GM18873 (cell line): ENCODE results near the gene ITGA3.
"Not testable (repeated sequence)": the region's sequence is repeated elsewhere in the genome, so short reads cannot be mapped to it uniquely, and the experiment has no call there.

Source experiments
- ATAC-seq: cut with Tn5 transposase; IDR thresholded peaks from one replicate; pipeline ENCODE4 v1.9.1; 2021; ENCODE audit warnings: mild to moderate bottlenecking, moderate library complexity, moderate number of reproducible peaks; ENCODE audit not compliant: unreplicated experiment, low FRiP score

The ITGA3 gene

DNA sequence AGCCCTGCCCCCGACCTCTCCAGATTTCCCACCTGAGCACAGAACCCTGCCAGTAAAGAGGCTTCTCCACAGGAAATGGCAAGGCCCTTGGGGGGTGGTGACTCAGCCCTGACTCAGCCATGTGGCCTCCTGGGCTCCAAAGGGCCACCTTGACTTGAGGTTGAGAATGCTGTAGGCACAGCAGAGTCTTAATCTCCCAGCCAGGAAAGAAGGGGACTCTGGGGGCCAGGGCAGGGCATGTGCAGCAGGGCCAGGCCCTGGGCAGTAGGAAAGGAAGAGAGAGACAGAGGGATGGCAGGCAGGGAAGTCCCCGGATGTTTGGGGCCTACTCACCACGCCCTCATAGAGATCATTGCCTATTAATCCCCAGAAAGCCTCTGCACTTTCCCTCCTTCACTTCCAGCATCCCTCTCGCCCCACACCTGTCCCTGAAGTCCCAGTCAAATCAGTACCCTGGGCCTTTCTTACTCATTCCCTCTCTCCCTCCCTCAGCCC lies 4.8 kb upstream of the ITGA3 start:
- ATAC-seq = no peak

DNA sequence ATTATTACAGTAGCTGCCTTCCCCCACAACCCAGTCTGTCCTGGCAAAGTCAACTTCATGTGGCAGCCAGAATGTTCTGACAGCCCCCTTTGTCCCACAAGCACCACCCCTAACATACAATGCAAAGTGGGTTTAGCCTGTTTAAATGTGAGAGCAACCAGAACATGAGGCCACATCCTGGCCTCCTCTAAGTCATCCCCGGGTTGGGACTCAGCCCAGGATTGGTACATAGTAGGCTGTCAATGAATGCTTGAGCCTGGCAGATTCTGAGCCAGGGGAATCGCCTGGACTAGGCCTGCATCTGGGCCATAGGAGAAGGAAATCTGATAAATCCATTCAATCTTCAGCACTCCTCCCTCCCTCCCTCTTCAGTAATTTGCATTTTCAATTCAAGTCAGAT lies 4.3 kb upstream of the ITGA3 start:
- ATAC-seq = no peak

DNA sequence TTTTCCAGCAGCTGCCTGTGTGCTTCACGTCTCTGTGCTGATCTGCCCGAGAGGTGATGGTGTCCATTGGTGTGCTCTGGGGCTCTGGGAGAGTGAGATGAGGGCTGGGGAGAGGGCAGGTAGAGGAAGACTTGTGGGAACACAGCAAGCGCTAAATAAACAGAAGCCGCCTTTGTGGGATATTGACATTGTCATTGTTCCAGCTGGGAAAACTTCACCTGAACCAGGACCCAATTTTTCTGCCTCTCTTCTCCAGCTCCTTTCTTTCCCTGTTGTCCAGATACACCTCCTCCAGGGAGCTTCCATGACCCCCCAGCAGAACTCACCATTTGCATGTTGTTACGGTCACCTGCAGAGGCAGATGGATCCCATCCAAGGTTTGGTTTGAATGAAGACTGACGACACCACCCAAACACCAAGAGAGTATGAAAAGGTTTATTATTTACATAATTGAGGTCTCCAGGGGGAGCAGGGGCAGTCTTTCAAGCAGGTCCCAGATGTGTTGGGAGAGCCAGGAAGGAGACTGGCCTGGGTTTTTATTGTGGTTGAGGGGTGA lies 3.6 kb upstream of the ITGA3 start:
- ATAC-seq = no peak

DNA sequence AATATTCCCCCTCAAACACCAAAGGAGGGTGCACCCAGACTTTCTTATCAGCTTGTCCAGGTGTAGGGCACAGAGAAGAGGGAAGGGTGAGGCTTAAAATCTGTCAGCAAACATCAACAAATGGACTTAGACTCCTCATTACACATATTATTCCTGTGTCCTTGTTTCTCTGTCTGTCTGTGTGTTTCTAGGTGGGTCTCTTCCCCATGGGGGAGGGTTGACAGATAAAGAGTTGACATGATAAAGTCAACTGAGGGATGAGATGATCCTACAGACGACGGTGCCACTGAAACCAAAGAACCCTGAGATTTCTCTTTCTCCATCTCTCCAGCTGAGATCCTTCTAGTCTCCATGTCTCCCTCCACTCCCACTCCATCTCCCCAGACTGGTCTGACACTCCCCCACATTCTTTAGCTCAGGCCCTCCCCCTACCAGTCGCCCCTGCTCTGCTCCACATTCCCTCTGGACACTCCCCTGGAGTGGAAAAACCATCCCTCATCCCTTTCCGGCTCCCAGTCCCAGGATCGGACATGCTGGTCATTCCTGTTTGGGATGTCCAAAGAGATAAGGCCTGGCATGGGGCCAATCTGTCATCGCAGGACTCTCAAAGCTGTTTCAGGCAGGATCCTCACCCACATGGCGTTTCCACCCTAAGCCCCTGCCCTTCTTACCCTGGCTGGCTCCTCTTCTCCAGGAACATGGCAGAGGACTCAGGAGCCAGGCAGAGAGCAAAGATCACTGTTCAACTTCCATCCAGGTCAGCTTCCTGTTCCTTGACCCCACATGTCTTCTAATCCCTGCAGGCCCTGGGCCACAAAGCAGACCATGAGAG lies 2.9 kb upstream of the ITGA3 start:
- ATAC-seq = no peak

DNA sequence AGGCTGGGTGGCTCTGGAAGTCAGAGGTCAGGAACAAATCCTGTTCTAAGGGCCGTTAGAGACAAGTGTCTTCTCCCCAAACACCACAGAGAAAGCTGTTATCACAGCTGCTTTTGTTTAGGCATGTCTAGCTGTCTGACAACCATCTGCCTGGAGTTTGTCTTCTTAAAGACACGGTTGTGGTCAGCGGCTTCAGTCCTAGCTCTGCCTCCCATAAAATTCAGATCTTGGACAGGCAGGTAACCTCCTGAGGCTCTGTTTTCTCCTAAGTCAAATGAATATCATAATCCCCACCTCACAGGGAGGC lies 2.3 kb upstream of the ITGA3 start:
- no peak for ATAC-seq

DNA sequence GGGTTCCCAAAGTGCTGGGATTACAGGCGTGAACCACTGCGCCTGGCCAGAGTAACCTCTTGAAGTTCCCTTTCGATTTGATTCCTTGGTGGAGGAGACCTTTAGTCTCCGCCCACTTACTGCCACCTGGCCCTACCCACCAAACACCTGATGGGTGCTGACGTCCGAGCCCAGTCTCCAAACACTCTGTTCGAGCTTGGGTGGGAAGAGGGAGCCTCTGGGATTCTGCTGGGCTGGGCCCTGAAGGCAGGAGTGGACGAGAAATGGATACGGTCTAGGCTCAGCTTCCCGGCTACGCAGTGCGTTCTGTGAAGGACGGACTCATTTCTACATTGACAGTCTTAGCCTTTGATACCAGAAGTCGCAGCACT lies 870 bp upstream of the ITGA3 start:
- no peak for ATAC-seq

DNA sequence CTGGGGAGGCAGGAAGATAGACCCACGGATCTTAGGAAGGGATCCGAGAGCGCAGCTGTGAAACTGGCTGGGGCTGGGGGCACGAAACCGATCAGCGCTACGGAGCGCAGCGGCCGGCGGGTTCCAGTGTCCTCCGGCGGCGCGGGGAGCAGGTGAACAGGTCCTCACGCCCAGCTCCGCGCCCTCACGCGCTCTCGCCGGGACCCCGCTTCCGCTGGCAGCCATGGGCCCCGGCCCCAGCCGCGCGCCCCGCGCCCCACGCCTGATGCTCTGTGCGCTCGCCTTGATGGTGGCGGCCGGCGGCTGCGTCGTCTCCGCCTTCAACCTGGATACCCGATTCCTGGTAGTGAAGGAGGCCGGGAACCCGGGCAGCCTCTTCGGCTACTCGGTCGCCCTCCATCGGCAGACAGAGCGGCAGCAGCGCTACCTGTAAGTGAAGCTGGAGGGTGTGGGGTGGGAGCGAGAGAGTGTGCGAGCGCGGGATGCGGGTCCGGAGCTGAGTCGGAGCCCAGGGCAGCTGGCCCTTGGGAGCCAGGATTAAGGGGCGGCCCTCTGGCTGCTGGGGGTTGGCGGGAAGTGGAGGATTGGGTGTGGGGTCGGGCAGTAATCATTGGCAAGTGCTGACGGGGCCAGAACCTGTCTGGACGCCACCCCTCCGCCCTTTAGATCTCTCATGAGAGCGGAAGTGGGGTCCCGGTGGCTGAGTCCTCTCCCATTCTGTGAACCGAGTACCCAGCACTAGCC lies 479 bp downstream of the ITGA3 start:
- no peak for ATAC-seq

DNA sequence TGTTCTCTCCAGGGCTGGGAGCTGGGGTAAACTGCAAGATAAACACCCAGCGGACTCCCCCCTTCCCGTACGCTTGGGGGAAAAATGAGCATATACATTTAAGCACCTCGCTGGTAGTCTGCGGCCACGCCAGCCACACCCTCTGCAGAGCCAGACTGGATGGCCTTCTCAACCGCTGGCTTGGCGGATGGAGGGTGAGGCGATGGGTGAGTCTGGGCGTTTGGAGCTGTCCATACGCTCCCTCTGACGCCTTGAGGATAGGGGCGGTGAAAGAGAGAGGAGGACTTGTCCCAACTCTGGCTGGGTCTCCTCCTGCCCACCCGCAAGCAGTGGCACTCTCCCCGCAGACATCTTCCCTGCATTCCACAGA lies 1.0 kb downstream of the ITGA3 start:
- no peak for ATAC-seq

DNA sequence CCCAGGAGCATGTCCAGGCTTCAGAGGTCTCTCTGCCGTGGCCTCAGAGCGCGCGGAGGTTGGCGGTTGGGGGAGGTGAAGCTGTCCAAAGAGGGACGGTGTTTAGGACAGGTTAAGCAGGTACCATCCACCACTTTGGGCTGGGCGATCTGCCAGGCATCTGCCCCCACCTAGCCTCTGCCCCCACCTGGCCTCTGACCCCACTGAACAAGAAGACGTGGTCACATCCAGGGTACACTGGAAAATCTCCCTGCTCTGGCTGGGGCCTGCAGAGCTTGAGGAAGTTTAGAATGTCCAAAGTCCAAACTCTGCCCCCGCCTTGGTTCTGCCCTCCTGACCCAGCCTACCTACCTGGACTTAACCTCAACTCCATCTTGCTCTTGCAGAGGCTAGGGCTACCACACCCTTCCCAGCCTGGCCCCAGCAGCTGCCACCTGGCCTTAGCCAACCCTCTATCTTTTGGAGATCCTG lies 1.6 kb downstream of the ITGA3 start:
- no peak for ATAC-seq

DNA sequence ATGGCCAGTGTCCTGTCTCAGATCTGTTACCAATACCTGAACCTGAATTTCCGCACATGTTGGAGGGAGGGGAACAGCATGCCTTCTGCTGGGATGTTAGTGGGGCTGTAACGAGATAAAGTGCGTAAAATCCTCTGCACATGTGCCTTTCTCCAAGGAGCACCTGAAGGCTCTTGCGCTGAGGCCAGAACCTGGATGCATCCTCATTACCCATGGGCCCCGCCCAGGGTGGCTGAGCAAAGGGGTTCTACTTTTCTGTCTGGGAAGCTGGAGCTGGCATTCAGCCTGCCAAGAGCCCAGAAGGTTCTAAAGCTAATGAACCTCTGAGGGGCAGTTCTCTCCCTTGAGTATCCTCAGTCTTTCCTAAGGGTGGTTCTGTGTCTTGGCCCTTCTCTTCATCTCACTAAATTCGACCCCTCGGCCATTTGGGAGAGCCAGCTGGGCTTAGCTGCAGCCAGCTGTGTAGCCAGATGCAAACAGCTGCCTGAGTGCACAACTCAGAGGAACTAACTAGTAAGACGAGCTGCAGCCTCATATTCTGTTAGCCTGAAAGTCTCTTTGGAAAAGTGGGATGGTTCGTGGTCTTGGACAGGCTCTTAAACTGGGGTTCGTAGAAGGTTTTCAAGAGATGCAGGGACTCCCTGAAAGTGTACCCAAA lies 2.5 kb downstream of the ITGA3 start:
- ATAC-seq = no peak

DNA sequence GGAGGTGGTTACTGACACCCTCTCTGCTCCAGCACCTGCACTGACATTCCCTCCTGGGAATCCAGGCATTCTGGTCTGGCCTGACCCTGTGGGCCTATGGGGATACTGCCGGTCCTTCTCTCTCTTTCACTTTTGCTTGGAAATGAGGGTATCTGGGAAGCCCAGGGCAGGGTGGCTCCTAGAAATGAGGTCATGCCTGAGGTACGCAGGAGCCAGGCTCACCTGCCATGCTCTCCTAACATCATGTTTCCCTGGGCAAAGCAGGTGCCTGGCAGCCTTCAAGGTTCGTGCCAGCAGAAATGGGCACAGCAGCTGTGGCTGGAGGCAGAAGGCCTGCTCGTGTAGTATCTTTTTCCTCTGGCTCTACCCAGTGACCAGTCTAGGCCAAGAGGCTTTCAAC lies 3.3 kb downstream of the ITGA3 start:
- ATAC-seq = no peak

DNA sequence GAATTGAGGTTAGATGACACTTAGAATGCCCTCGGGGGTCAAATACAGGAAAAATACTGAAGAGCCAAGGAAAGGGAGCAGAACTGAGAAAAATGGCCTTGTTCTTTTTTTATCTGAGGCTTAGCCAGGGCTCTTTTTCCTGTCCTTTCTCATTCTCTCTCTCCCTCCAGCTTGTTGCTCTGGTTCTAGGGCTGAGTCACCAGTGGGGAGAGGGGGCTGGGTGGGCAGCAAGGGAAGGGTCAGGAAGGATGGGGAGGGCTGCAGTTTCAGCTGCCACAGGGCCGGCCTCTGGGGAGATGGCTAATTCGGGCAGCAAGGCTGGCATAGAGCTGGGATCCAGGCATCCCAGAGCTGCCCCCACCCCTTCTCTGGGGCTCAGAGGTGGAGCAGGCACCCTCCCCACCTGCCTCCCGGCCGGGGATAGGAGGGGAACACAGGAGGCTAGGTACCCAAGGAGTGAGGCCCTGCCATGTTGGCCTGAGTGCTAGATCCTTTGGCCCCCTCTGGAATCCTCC lies 3.9 kb downstream of the ITGA3 start:
- no peak for ATAC-seq

DNA sequence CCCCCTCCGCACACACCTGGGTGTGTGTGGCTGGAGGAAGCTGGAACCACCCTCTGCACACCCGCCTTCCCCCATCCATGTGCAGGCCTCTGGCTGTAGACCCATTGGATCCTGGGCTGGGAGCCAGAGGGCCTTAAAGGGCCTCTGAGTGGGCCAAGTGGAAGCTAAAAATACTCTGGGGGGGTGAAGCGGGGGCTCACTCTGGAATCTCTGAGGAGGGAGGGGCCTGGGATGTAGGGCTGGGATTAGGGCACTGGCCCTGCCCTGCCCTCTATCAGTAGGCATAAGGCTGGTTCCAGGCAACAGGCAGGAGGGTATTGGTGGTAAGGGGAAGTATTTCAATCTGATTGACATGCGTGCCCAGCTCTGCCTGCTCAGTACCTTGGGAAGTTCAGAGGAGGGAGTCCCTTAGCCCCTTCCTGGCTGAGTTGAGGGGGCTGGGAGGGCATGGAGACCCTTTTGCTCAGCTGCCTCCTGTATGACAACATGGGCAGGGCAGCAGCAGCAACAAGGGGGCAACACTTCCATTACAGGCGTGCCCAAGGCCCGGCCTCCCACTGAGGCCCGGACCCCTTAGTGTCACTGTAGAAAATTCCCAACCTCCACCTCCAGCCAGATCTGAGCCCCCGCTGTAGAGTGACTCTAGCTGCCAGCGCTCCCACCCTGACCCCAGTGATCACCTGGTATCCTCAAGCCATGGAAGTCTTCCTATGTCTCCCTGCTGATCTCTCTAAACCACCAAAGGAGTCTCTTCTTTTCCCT lies 5.2 kb downstream of the ITGA3 start:
- no peak for ATAC-seq

DNA sequence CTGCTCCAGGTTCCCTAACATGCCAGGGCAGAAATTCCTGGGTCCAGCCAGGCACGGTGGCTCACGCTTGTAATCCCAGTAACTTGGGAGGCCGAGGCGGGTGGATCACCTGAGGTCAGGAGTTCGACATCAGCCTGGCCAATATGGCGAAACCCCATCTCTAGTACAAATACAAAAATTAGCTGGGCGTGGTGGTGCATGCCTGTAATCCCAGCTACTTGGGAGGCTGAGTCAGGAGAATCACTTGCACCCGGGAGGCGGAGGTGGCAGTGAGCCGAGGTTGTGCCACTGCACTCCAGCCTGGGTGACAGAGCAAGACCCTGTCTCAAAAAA lies 5.8 kb downstream of the ITGA3 start:
- ATAC-seq = not testable (repeated sequence)

DNA sequence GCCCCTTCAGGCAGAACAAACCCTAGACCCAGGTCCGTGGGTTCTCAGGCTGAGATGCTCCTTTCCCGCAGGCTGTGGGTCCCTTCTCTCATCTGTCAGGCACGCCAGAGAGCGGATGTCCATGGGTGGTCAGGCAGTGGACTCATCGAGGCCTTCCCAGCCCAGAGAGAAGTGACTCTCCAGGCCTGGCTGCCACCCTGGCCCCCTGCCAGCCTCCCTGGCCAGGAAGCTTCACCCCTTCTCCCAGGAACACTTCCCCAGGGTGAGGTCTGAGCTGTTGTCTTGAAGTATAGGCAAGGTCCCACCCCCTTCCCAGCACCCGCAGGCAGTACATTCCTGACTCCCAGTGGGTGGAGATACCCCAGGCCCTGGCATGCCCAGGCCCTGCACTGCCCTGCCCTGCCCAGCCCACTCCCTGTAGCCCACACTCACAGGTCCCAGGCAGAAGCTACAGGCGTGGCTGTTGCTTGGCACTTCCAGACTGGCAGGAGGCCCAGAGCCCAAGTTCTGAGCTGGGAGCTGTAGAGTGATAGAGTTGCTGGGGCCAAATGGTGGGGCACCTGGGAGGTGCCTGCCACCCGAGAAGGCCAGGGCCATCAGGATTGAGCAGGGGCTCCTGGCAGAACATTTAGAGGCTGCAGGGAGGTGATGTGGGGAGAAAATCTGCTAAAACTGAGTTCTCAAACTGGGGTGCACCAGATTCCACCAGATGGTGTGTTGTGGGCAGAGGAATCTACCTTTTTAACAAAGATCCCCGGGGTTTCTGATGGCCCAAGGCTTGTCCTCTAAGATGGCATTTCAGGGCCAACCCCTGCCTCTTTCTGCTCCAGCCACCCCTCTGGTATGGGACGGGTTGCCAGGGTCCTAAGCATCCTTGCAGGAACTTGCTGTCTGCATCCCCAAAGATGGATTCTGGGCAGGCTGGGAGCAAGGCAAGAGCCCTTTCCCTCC lies 6.7 kb downstream of the ITGA3 start:
- no peak for ATAC-seq

DNA sequence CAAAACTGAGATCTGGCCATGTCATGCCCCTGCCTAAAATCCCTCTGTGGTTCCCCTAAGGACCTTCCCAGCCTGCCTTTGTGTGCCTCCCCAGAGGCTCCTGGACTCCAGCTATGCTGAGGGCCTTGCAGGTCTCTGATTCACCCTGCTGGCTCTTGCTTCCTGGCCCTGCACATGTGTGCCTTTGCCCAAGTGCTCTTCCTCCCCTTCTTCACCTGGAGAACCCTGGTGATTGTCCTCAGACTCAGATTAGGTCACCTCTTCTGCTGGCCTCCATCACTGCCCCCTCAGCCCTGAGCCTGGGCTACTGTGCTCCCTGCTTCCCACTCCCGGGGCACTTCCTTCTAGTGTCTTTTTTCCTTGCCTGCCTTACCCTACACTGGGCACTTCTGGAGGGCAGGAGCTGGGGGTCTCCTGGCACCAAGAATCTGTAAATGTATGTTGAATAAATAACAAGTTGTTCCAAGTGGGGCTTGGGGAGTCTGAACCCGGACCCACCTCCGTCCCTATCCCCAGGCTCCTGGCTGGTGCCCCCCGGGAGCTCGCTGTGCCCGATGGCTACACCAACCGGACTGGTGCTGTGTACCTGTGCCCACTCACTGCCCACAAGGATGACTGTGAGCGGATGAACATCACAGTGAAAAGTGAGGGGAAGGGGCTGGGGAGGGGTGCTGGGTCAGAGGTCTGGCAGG lies 7.8 kb downstream of the ITGA3 start:
- ATAC-seq = no peak

DNA sequence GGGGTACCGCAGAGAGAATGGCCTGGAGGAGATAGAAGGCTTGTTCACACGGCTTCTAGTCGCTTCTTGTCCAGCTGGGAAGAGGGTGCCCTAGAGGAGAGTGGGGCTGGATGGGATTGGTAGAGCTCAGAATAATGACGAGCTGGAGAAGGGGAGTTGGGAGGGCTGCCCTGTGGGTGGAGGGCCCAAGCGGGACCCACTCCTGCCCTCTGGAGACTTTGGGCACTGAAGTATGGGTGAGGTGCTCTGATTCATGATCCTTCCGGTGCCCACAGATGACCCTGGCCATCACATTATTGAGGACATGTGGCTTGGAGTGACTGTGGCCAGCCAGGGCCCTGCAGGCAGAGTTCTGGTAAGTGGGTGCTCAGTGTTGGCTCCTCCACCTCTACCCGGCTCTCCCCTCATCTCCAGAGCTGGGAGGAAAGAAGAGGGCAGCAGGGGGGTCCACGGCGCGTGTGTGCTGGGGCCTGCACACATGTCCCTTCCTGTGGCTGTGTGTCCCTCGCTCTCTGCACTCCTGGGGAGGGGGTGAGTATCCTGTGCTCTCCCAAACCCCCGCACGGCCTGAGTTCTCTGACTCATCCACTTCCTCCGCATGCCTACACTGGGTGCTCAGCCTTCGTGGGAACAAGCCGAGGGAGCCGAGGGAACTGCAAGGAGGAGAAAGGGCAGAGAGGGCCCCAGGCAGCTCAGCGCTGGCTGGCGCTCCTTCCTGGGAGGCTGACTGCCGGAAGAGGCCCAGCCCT lies 8.5 kb downstream of the ITGA3 start:
- no peak for ATAC-seq

DNA sequence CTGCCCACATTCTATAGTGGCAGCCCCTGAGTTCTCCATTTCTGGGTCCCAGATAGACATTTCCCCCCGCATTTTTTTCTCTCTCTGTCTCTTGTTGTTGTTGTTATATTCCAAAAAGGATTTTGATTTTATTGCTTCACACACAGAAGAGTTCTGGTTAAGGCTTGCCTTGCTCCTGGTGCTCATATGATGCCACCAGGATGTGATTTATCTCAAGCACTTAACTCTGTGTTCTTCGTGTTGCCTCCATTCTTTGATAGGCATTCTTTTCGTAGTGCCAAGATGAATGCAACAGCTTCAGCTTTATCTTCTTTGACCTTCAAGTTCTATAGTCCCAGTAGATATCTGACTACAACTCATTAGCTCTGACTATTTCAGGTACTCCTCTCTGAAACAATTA lies 9.1 kb downstream of the ITGA3 start:
- ATAC-seq = no peak
